GM18868 (cell line): ENCODE measurements around the gene MYO1D.

ENCODE experiments used
- ATAC-seq: cut with Tn5 transposase; IDR thresholded peaks from one replicate; pipeline ENCODE4 v1.9.1; 2021; ENCODE audit warnings: mild to moderate bottlenecking, moderate library complexity; ENCODE audit not compliant: unreplicated experiment

Gene MYO1D

GRCh38 chr17:32517982-32518381 is 358.9 kb downstream of the MYO1D start:
- no peak for ATAC-seq

GRCh38 chr17:32516940-32517701 is 359.8 kb downstream of the MYO1D start:
- no peak for ATAC-seq

GRCh38 chr17:32516450-32516849 is 360.5 kb downstream of the MYO1D start:
- ATAC-seq, result no peak

- ATAC-seq, result peak; percentile 61
Observed at GRCh38 chr17:32515677-32516383, 361.1 kb downstream of the MYO1D start.

- ATAC-seq, result no peak
Observed at GRCh38 chr17:32514606-32515005, 362.3 kb downstream of the MYO1D start.

GRCh38 chr17:32513579-32513978 is 363.3 kb downstream of the MYO1D start:
- ATAC-seq, result no peak

GRCh38 chr17:32512328-32512727 is 364.6 kb downstream of the MYO1D start:
- no peak for ATAC-seq

- no peak for ATAC-seq
Observed at GRCh38 chr17:32510466-32510865, 366.5 kb downstream of the MYO1D start.

- no peak for ATAC-seq
Observed at GRCh38 chr17:32508926-32509325, 368.0 kb downstream of the MYO1D start.

GRCh38 chr17:32504166-32504990 is 372.5 kb downstream of the MYO1D start:
- ATAC-seq, result no peak

- peak; percentile 93 for ATAC-seq
Observed at GRCh38 chr17:32503251-32504165, 373.4 kb downstream of the MYO1D start.

- no peak for ATAC-seq
Observed at GRCh38 chr17:32502710-32503109, 374.2 kb downstream of the MYO1D start.

GRCh38 chr17:32502013-32502412 is 374.9 kb downstream of the MYO1D start:
- ATAC-seq, result no peak

- no peak for ATAC-seq
Observed at GRCh38 chr17:32498391-32498790, 378.5 kb downstream of the MYO1D start.

GRCh38 chr17:32497431-32498205 is 379.3 kb downstream of the MYO1D start:
- no peak for ATAC-seq

GRCh38 chr17:32496395-32497073 is 380.4 kb downstream of the MYO1D start:
- no peak for ATAC-seq

- no peak for ATAC-seq
Observed at GRCh38 chr17:32495359-32496231, 381.3 kb downstream of the MYO1D start.
